SH-SY5Y (cell line): ENCODE results near the gene HFM1.

Experiments
- GATA2 ChIP-seq: IDR thresholded peaks from 2 replicates; pipeline ENCODE4 v1.6.1; 2011; ENCODE audit warnings: mild to moderate bottlenecking, low read depth, low read length
- GATA3 ChIP-seq: IDR thresholded peaks from 2 replicates; pipeline ENCODE4 v1.6.1; 2011; ENCODE audit warnings: low read depth, mild to moderate bottlenecking, low read length, moderate library complexity

DNA sequence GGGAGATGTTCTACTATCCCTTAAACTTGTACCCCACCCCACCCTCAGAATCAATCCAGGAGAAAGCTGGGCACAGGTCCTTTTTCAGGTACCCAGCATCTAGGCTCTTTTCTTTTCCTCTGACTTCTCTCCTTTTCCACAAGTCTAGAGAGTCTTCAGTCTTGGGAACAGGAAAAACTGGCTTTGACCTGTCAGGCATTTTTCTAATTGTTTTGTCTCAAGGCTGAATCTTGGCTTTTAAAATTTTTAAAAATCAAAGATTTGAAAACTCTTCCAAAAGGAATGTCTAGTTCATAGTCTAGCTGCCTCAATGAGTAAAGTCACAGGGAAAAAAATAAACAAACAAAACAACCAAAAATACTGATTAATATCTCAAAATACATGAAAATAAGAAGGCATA is 161.5 kb downstream of the HFM1 start:
- TF ChIP-seq GATA2 (no peak), GATA3 (no peak)
